DMS79 treated with DMSO at 0.1 percent for 48 hours (cell line): ENCODE results near the gene MMP17.

Source experiments
- DNase-seq: peaks from one replicate; lab custom pipeline; 2025; lab: John Stamatoyannopoulos, UW

Gene MMP17

GRCh38 chr12:131830914-131831571, 2.9 kb downstream of the MMP17 start:
- peak; percentile 44 for DNase-seq

GRCh38 chr12:131831635-131832041, 3.4 kb downstream of the MMP17 start:
- DNase-seq = peak; percentile 15

DNA sequence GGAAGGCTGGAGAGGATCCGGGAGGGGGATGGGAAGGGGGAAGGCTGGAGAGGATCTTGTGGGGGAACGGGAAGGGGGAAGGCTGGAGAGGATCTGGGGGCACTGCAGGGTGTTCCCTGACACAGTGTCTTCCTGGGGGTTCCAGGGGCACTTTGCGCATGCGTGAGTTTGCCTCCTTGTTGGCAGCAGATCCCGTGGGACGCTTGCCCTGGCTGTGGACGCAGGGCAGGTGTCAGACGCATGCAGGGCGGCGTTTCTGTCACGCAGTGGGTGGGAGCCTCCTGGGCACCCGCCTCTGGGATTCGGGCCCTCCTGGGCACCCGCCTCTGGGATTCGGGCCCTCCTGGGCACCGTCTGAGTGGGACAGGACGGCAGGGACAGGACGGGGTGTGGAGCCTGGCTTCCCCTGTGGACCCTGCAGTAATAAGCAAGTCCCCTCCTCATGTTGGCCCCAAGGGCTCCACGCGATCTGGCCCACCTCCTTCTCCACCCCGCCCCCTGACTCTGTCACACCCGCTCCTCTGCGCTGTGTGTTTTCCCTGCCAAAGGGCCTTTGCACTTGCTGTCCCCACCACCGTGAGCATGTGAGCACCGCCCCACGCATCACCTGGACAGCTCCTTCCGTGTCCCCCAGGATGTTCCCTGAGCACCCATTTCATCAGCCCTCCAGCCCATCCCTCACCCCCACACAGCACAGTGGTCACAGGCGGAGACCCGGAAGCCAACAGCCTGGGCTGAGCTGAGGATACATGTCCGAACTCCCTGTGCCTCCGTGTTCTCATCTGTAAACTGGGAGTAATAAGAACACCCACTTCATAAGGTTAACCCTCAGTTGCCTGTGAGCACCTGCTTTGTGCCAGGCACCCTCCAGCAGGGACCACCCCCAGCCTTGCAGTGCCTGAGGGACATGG, 4.4 kb downstream of the MMP17 start:
- peak; percentile 43 for DNase-seq

DNA sequence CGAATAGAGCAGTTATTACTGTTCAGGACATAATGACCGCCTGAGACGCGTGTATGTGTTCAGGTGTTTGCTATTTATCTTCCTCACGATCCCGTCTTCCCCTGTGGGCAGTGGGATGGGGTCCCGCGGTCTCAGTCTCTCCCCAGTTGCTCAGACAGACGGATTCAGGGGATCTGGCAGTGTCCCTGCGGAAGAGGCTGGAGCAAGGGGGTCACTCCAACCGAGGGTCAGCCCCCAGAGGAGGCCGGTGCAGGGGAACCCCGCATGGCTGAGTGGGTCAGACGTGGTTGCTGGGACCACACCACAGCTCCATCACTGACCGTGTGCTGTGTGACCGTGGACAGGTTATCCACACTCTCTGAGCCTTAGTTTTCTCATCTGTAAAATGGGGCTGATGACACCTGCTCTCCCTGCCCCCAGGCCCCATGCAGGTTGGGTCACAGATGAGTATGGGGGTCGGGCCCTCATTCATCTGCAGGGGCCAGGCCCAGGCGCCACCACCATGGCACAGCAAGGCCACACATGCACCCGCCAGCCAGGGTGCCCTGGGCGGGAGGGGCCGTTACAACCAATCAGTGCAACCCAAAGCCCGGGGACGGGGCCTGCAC, 5.2 kb downstream of the MMP17 start:
- DNase-seq = no peak

DNA sequence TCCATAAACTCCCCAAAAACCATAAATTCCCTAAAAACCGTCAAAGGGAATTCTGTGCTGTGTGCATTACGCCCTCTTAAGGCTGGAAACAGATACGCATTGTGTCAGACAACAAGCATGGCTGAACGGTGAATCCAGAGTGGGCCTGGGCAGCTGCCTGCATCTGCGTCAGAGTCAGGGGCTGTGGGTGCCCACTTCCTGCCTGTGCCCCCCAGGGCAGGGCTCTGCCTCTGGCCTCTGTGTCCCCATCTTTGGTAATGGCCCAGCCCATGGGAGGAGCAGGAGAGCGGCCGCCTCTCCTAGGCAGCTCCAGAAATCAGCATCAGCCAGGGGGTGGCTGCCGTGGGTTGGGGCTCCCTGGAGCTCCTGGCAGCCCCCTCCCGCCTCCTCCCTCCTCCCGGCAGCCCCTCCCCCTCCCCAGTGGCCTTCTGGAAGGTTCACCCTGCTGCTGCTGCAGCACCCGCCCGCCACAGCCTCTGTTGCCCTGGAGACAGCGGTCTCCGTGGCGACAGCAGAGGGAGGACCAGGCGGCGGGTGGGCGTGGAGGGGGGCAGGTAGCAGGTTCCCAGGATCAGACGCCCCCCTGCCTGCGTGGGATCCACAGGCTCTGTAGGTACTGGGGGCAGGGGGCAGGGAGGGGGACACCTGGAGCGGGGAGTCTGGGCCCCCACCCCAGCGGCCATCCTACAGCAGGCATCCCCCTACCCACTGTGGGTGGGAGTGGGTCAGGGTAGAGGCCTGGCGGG, 5.9 kb downstream of the MMP17 start:
- DNase-seq = no peak

DNA sequence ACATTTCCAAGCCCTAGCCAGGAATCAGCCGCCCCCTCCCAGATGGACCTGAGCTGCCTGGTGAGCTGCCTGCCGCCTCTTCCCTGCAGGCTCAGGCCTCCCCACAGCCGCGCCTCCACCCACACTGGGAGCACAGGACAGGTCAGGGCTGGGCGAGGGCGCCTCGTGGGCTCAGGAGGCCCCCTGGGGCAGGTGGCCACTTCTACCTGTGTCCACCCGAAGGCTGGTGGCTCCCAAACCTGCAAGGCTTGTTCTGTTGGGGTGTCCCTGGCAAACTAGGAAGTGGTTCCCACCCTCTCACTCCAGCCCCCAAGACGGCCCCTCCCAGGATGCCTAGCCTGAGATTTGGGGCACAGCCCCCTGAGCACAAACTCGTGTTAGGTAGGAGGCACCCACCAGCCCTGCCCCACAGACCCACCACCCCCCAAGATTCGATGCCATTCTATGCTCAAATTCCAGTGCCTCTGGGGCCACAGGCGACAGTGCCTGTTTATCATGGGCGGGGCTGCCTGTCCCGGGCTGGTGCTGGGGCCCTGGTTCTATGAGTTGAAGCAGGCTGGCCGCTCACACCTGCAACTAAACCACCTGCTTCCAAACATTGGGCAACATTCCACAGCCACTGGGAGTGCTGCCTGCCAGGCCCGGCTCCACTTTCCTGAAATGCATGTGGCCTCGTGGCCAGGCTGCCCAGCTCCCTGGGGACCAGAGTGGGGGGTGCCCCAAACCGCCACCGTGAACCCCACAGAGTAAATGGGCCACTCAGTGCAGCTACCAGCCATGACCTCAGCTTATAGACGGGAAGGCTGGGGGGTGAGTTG, 6.8 kb downstream of the MMP17 start:
- no peak for DNase-seq

DNA sequence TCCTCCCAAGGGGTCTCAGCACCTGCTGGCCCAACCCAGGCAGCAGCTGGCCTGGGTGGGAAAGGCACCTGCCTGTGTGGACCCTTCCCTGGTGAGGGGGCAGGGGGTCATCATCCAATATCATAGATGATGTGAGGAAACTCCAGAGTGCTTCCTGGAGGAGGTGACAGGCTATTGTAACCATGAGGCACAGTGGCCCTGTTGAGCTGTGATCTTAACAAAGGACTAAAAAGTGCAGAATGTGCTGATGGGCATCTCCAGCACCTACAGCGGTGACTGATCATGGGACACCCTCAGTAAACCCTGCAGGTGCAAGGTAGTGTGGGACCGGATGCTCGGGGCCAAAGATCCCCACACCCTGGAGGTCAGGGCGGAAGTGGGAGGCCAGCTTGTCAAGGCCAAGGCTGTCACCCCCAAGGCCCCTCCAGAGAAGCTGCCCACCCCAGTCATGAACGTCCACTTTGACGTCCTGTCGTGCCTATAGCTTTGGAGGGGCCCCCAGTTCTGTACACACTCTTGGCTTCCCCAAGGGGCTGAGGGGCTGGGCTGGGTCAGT, 7.5 kb downstream of the MMP17 start:
- DNase-seq = no peak

GRCh38 chr12:131836193-131836592, 8.0 kb downstream of the MMP17 start:
- no peak for DNase-seq

DNA sequence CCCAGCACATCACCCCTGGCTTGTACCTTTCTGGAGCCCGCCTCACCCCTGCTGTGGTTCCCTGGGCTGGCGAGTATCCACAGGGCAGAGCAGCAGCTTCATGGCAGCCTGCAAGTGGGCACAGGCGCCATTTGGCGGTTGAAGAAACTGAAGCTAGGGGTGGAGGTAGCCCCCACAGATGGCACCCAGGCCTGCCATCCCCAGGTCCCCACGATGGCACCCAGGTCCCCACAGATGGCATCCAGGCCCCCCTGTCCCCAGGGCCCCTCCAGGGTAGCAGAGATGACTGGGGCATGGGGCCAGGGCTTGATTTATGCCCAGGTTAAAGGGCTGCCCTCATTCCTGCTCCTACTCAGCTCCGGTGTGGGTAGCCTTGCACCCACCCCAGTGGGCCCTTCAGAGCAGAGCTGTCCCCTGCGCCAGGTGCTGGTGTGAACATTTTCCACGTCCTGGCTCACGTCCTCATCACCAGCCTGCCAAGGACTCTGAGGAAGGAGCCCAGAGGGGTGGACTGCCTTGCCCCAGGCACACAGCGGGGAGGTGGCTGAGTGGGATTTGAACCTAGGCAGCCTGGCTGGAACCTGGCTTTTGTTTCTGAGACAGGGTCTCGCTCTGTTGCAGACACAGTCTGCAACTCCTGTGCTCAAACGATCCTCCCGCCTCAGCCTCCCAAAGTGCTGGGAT, 8.7 kb downstream of the MMP17 start:
- no peak for DNase-seq

DNA sequence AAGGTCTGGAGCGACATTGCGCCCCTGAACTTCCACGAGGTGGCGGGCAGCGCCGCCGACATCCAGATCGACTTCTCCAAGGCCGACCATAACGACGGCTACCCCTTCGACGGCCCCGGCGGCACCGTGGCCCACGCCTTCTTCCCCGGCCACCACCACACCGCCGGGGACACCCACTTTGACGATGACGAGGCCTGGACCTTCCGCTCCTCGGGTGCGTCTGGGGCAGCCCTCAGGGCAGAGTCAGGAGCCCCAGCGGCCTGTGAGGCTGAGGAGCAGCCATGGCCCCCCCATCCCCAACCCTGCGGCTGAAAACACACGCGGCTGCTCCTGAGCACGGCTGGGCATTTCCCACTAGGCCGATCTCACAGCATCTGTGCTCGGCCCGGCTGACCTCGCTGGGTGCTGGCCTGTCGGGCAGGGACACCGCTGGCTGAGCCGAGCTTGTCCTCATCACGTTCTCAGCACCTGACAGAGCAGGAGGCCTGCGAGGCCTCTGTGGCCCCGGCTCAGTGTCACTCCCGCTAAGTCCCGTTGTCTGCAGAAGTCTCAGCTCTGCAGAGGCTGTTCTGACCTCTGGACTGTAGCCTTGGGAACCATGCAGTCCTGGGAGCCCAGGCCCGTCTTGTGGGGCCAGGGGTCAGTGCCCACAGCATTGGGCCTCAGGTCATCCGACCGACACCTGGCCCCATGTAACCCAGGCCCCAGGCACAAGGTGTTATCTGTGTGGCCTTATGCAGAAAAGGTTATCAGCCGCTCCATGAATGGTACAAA, 12.6 kb downstream of the MMP17 start:
- DNase-seq = no peak

- no peak for DNase-seq
Observed at GRCh38 chr12:131841547-131841946, 13.4 kb downstream of the MMP17 start.

DNA sequence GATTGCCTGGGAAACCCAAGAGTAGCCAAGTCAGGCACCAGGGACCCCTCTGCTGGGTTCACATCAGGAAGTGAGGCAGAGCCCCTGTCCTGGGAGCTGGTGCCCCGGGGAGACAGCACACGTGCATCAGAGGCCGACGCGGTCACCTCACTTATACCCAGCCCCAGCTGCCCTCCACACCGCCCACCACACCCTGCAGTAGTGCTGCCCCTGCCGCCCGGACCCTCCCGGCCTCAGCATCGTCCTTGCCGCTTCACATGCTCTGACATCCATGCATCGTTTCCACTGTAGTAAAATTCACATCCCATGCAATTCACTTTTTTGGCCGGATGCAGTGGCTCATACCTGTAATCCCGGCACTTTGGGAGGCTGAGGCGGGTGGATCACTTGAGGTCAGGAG, 14.0 kb downstream of the MMP17 start:
- no peak for DNase-seq

DNA sequence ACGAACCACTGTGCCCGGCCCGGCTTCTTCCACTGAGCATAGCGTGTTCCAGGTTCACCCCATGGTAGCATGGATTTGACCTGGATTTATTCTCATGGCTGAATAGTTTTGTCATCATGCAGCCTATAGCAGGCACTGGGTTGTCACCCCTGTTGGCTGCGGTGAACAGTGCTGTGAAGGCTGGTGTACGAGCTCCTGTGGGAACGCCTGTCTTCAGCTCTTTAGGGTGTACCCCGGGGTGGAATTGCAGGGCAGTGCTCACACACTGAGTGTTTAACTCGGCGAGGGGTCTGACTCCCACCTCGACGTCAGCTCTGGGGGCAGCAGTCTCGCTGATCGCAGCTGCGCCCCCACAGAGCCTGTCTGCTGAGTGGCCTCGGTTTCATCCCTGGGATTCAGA, 15.3 kb downstream of the MMP17 start:
- DNase-seq = no peak

- no peak for DNase-seq
Observed at GRCh38 chr12:131844140-131844539, 15.9 kb downstream of the MMP17 start.

DNA sequence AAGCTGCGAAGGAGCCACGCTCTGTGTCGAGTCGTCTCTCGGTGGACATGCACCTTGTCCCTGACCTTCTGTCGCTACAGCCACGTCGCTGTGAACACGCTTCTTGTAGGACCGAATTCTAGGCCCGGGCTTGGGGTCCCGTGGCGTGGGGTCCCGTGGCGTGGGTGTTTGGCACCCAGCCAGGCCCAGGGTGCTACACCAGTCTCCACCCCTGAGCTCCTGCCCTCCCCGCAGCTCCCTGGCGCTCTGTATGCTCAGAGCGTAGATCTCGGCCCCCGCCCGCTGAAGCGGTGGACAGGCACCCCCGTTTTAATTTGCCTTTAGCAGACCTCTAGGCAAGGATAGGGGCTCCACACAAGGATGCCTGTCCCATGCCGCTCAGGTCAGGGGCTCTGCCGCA, 16.5 kb downstream of the MMP17 start:
- no peak for DNase-seq

- DNase-seq = peak; percentile 8
Observed at GRCh38 chr12:131845121-131845520, 16.9 kb downstream of the MMP17 start.

DNA sequence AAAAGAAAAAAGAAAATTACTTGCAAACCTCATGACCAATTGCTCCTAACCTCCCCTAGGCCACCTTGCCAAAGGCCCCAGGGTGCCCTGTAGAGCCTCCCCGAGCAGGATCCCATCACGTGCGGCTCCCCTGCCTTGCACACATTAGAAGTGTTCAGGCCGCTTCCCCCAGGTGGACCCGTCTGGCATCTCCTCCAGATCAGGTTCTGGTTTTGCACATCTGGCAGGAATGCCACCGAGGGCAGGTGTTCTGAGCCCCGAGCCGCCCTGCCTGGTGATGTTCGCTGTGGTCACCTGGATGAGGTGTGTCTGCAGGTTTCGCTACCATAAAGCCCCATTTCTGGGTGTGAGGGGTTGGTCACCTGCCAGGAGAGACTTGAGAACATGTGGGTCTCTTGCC, 19.3 kb downstream of the MMP17 start:
- DNase-seq = peak; percentile 42

DNA sequence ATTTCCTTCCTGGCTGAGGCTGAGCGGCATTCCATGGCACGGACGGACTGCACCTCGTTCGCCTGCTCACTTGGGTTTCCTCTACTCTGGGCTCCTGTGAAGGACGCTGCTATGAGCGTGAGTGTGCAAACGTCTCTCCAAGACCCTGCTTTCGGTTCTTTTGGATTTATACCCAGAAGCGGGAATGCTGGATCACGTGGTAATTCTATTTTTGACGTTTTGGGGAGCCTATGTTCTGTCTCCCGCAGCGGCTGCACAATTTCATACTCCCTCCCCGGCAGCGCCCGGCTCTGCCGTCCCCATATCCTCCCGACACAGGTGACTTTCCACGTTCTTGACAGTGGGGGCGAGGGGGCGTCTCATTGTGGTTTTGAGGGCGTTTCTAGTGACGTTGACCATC, 20.6 kb downstream of the MMP17 start:
- DNase-seq = no peak

GRCh38 chr12:131849700-131850553, 21.7 kb downstream of the MMP17 start:
- DNase-seq = no peak
